ENCODE results near the gene PPP1R14B. TPM values are rescaled to one million over a fixed set of nuclear protein-coding genes. Genes with fewer than 3 reads are reported as not detected.
A peak's percentile ranks its signal among the peaks of the same experiment; 100 is the strongest.

PPP1R14B gene
- total RNA-seq, 4 donors from 2014 or later, result 178 to 230 (median 203) TPM

DNA sequence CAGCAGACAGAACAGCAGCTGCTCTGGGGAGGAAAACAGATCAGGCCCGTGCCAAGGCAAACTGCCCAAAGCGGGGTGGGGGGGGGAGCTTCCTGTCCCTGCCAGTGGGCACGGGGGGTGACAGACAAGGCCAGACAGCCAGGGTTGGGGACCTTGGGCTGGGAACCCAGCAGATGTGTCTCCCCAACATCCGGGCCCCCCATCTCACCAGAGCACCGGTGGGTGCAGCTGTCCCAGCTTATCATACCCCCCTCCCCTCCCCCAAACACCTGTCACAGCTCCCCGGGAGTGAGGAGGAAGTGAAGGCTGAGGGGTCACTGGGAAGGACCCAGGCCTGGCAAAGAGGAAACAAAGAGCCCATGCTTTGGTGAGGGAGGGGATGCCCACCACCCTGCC is 1.3 kb downstream of the PPP1R14B start:
- WGBS, 2 donors, result 4 to 8% methylated on average over 5 to 6 of the region's 6 CpGs
- TF ChIP-seq, protein P1, sequence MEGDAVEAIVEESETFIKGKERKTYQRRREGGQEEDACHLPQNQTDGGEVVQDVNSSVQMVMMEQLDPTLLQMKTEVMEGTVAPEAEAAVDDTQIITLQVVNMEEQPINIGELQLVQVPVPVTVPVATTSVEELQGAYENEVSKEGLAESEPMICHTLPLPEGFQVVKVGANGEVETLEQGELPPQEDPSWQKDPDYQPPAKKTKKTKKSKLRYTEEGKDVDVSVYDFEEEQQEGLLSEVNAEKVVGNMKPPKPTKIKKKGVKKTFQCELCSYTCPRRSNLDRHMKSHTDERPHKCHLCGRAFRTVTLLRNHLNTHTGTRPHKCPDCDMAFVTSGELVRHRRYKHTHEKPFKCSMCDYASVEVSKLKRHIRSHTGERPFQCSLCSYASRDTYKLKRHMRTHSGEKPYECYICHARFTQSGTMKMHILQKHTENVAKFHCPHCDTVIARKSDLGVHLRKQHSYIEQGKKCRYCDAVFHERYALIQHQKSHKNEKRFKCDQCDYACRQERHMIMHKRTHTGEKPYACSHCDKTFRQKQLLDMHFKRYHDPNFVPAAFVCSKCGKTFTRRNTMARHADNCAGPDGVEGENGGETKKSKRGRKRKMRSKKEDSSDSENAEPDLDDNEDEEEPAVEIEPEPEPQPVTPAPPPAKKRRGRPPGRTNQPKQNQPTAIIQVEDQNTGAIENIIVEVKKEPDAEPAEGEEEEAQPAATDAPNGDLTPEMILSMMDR (IDR thresholded peaks at IDR 0.05), result no peak
- TF ChIP-seq POLR2A (IDR thresholded peaks at IDR 0.05), result no peak
- peak overlapping the region; percentile 74 for H3K4me3 ChIP-seq (ENCODE audit: low read depth, poor library complexity, severe bottlenecking)
- DNase-seq (ENCODE audit: low spot score in 2 of 2), result no peak
- intact Hi-C loops (cut with DNase I; ENCODE audit: low total_unique reads), result no loop called here

GRCh38 chr11:64244966-64245365 is 1.8 kb downstream of the PPP1R14B start:
- TF ChIP-seq POLR2A (IDR thresholded peaks at IDR 0.05), result no peak
- TF ChIP-seq, protein P1 (IDR thresholded peaks at IDR 0.05), result no peak
- intact Hi-C loops (cut with DNase I; ENCODE audit: low total_unique reads), result no loop called here
- WGBS, 2 donors, result 18 to 19% methylated on average over 6 of the region's 6 CpGs
- H3K4me3 ChIP-seq (ENCODE audit: low read depth, poor library complexity, severe bottlenecking), result peak overlapping the region; percentile 74
- no peak for DNase-seq (ENCODE audit: low spot score in 2 of 2)

GRCh38 chr11:64244107-64244506 is 2.6 kb downstream of the PPP1R14B start:
- no peak for DNase-seq (ENCODE audit: low spot score in 2 of 2)
- no peak overlapping the region for H3K4me3 ChIP-seq (ENCODE audit: low read depth, poor library complexity, severe bottlenecking)
- intact Hi-C loops (cut with DNase I; ENCODE audit: low total_unique reads), result no loop called here
- TF ChIP-seq, protein P1 (IDR thresholded peaks at IDR 0.05), result no peak
- TF ChIP-seq POLR2A (IDR thresholded peaks at IDR 0.05), result no peak
- 55 to 71% methylated on average over 5 of the region's 5 CpGs for WGBS, 2 donors

GRCh38 chr11:64243236-64243854 is 3.4 kb downstream of the PPP1R14B start:
- no peak overlapping the region for H3K4me3 ChIP-seq (ENCODE audit: low read depth, poor library complexity, severe bottlenecking)
- no peak for DNase-seq (ENCODE audit: low spot score in 2 of 2)
- 68 to 73% methylated on average over 8 of the region's 8 CpGs for WGBS, 2 donors
- intact Hi-C loops (cut with DNase I; ENCODE audit: low total_unique reads), result no loop called here
- TF ChIP-seq, protein P1 (IDR thresholded peaks at IDR 0.05), result no peak
- no peak for TF ChIP-seq POLR2A (IDR thresholded peaks at IDR 0.05)

DNA sequence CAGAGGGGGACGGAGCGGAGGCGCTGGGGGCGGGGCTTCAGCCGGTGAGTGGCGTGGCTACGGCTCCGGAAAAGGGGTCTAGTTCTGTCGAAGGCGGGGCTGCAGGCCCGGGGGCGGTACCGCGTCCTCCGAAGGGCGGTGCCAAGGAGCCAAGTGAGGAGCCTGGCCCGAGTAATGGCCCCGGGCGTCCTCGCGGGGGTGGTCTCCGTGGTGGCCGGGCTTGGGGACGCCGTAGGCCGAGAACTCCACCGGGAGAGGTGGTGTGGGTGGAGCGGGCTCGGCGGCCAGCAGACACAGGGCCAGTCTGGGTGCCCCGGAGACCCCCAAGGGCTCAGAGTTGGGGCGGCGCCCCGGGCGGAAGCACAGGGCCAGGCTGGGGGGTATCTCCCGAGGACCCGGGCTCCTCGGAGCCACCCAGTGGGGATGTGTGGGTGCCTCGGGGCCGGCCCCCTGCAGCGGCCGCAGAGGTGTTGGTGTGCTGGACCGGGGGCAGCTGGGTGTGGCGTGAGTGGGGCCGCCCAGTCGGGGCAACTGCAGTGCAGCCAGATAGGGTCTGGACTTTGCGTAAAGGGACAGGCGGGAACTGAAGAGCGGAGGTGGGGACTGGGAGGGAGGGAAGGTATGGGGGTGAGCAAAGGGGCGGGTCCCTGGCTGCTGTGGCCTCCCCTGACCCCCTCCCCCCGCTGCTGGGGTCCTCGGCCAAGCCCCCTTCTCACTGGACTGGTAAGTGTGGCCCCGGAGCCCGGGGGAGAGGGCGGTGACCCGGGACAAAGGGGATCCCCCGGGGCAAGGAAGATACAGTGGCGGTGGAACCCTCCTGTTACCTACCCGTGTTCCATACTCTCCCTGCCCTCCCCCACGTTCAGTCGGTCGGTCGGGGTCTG is 5.0 kb downstream of the PPP1R14B start:
- TF ChIP-seq, protein P1 (IDR thresholded peaks at IDR 0.05), result no peak
- TF ChIP-seq POLR2A (IDR thresholded peaks at IDR 0.05), result no peak
- intact Hi-C loops (cut with DNase I; ENCODE audit: low total_unique reads), result no loop called here
- WGBS, 2 donors, result 0% methylated on average over 44 to 45 of the region's 63 CpGs
- no peak for DNase-seq (ENCODE audit: low spot score in 2 of 2)
- peak overlapping the region; percentile 59 for H3K4me3 ChIP-seq (ENCODE audit: low read depth, poor library complexity, severe bottlenecking)

Data from lower leg skin (tissue), 4 donors.